Mammary epithelial cell (primary cell): ENCODE measurements around the gene RBM3.

ENCODE experiments used
- CTCF ChIP-seq, 2 donors: IDR thresholded peaks in 1 of 2; conservative IDR thresholded peaks in 1 of 2; 2 replicates each; pipeline ENCODE4 v1.5.1; 2011 to 2012; ENCODE audit warnings: inconsistent platforms in 2 of 2, low read length in 2 of 2, mild to moderate bottlenecking in 2 of 2, control low read depth in 1 of 2, low read depth in 1 of 2; ENCODE audit not compliant: insufficient read depth in 1 of 2; ENCODE audit errors: extremely low read depth in 1 of 2
- EZH2 ChIP-seq: IDR thresholded peaks from 2 replicates; pipeline ENCODE4 v1.6.1; 2012; ENCODE audit warnings: low read length, inconsistent platforms, borderline replicate concordance

- TF ChIP-seq CTCF (conservative IDR thresholded peaks at IDR 0.05 in 1 of 2, IDR thresholded peaks at IDR 0.05 in 1 of 2; ENCODE audit: extremely low read depth in 1 of 2, insufficient read depth in 1 of 2, low read depth in 1 of 2, low read length in 2 of 2): no peak
- TF ChIP-seq EZH2: no peak
Observed at GRCh38 chrX:48617542-48618340, 43.5 kb downstream of the RBM3 start.
